OCI-LY1 (cell line): ENCODE measurements around the gene KIAA0040.

Source experiments
- H2AFZ ChIP-seq: fragments of 200-600 bp; sonication (generic), shearing (Covaris generic); 2 replicates; pipeline ENCODE4 v1.6.0; 2014; ENCODE audit warnings: antibody characterized with exemption, mild to moderate bottlenecking, low read length
- H3F3A ChIP-seq: fragments of 200-600 bp; sonication (generic), shearing (Covaris generic); 2 replicates; pipeline ENCODE4 v1.6.0; 2014; ENCODE audit warnings: mild to moderate bottlenecking, antibody characterized with exemption, low read length, moderate library complexity; ENCODE audit not compliant: insufficient read depth
- H3K27ac ChIP-seq: fragments of 200-600 bp; sonication (generic); 2 replicates; pipeline ENCODE4 v1.5.1; 2014; ENCODE audit warnings: low read length, mixed run types, mild to moderate bottlenecking, low read depth; ENCODE audit not compliant: poor library complexity, severe bottlenecking
- H3K27me3 ChIP-seq: fragments of 200-600 bp; sonication (generic); 2 replicates; pipeline ENCODE4 v1.6.0; 2014; ENCODE audit warnings: antibody characterized with exemption, mild to moderate bottlenecking, low read length, moderate library complexity; ENCODE audit not compliant: insufficient read depth
- H3K36me3 ChIP-seq: fragments of 200-600 bp; sonication (generic); 2 replicates; pipeline ENCODE4 v1.6.1; 2014; ENCODE audit warnings: mild to moderate bottlenecking, antibody characterized with exemption, low read length, moderate library complexity, mixed read lengths; ENCODE audit not compliant: insufficient read depth
- H3K4me1 ChIP-seq: fragments of 200-600 bp; sonication (generic); 2 replicates; pipeline ENCODE4 v1.5.1; 2014; ENCODE audit warnings: mild to moderate bottlenecking, low read length, moderate library complexity; ENCODE audit not compliant: insufficient read depth, severe bottlenecking
- H3K4me2 ChIP-seq: fragments of 200-600 bp; sonication (generic), shearing (Covaris generic); 2 replicates; pipeline ENCODE4 v1.6.1; 2014; ENCODE audit warnings: low read length
- H3K4me3 ChIP-seq: fragments of 200-600 bp; sonication (generic); 2 replicates; pipeline ENCODE4 v1.5.1; 2014; ENCODE audit warnings: low read length, low read depth, mild to moderate bottlenecking, mixed read lengths; ENCODE audit not compliant: poor library complexity, severe bottlenecking
- H3K79me2 ChIP-seq: fragments of 200-600 bp; shearing (Covaris generic); 2 replicates; pipeline ENCODE4 v1.6.1; 2016; ENCODE audit warnings: mixed run types, low read length, mixed read lengths; ENCODE audit not compliant: insufficient read depth
- H3K9ac ChIP-seq: fragments of 200-600 bp; sonication (generic), shearing (Covaris generic); 2 replicates; pipeline ENCODE4 v1.6.1; 2014; ENCODE audit warnings: mild to moderate bottlenecking, low read length, mixed read lengths
- H3K9me2 ChIP-seq: fragments of 200-600 bp; sonication (generic), shearing (Covaris generic); 2 replicates; pipeline ENCODE4 v1.6.1; 2014; ENCODE audit warnings: low read depth, mild to moderate bottlenecking, low read length, mixed read lengths
- H3K9me3 ChIP-seq: fragments of 200-600 bp; shearing (Covaris generic); 2 replicates; pipeline ENCODE4 v1.6.1; 2014; ENCODE audit warnings: low read length, mixed read lengths
- H4K20me1 ChIP-seq: fragments of 200-600 bp; sonication (generic), shearing (Covaris generic); 2 replicates; pipeline ENCODE4 v1.6.0; 2016; ENCODE audit warnings: mild to moderate bottlenecking, low read length; ENCODE audit not compliant: insufficient read depth
- CTCF ChIP-seq: fragments of 200-600 bp; sonication (generic), shearing (Covaris generic); IDR thresholded peaks from 2 replicates; pipeline ENCODE4 v1.5.1; 2017; ENCODE audit warnings: mild to moderate bottlenecking, antibody characterized with exemption, low read length, moderate library complexity, mixed read lengths
- EZH2 ChIP-seq: fragments of 200-600 bp; sonication (generic), shearing (Covaris generic); IDR thresholded peaks from 2 replicates; pipeline ENCODE4 v1.8.0; 2017; ENCODE audit warnings: borderline replicate concordance, mixed run types, mild to moderate bottlenecking, antibody characterized with exemption, low read length, moderate library complexity, mixed read lengths

Gene KIAA0040

GRCh38 chr1:175204330-175204729 is 11.8 kb upstream of the KIAA0040 start:
- Histone ChIP-seq H3K9me3 (no peaks in the 10 kb centered on the region), H4K20me1 (no peaks in the 10 kb centered on the region), H3K27ac (no peak overlapping the region), H3K9me2 (no peaks in the 10 kb centered on the region), H3K79me2 (no peaks in the 10 kb centered on the region), H3K9ac (no peak overlapping the region), H3K4me3 (no peak overlapping the region), H3K4me2 (no peak overlapping the region), H3K27me3 (no peaks in the 10 kb centered on the region), H3K4me1 (peaks cover 10% of the 10 kb centered on the region), H2AFZ (no peak overlapping the region), H3F3A (no peaks in the 10 kb centered on the region), H3K36me3 (no peaks in the 10 kb centered on the region)
- TF ChIP-seq EZH2 (no peak), CTCF (no peak)

- no peak for TF ChIP-seq EZH2
- no peak for TF ChIP-seq CTCF
- Histone ChIP-seq H3K9me2 (no peaks in the 10 kb centered on the region), H3K4me2 (no peak overlapping the region), H3K27me3 (no peaks in the 10 kb centered on the region), H3K79me2 (no peaks in the 10 kb centered on the region), H3K4me3 (no peak overlapping the region), H3K36me3 (no peaks in the 10 kb centered on the region), H2AFZ (no peak overlapping the region), H3K27ac (no peak overlapping the region), H3K9ac (no peak overlapping the region), H3K4me1 (peaks cover 3% of the 10 kb centered on the region), H3F3A (no peaks in the 10 kb centered on the region), H4K20me1 (no peaks in the 10 kb centered on the region), H3K9me3 (no peaks in the 10 kb centered on the region)
Observed at GRCh38 chr1:175203570-175204068, 11.0 kb upstream of the KIAA0040 start.

GRCh38 chr1:175200678-175201521 is 8.3 kb upstream of the KIAA0040 start:
- Histone ChIP-seq H3K79me2 (no peaks in the 10 kb centered on the region), H3K36me3 (no peaks in the 10 kb centered on the region), H3K9ac (no peak overlapping the region), H2AFZ (no peak overlapping the region), H3K9me3 (no peaks in the 10 kb centered on the region), H3K9me2 (no peaks in the 10 kb centered on the region), H3K27me3 (no peaks in the 10 kb centered on the region), H3K4me2 (no peak overlapping the region), H3K4me1 (peaks cover 8% of the 10 kb centered on the region), H3K4me3 (no peak overlapping the region), H3K27ac (no peak overlapping the region), H3F3A (no peaks in the 10 kb centered on the region), H4K20me1 (no peaks in the 10 kb centered on the region)
- no peak for TF ChIP-seq CTCF
- no peak for TF ChIP-seq EZH2
